ENCODE results near the gene CTXN1.

The CTXN1 gene

DNA sequence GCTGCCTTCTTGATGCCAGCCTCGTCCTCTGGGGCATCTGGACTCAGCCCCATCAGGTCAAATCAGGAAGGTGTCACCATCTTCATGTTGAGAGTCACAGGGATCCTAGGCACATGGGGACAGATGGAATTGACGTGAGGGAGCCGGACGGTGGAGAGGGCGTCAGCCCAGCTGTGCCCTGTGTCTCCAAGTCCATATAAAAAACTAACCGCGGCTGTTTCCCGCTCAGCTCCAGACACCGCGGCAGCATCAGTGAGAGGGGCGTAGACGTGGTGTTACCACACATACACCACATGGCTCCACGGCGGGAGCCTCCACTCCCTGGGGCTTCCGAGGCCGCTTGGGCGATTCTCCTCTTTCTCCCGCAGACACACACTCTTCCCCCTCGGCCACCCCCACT is 46.1 kb downstream of the CTXN1 start:
- H3F3A ChIP-seq (ENCODE audit: insufficient read depth) = no peaks in the 10 kb centered on the region

DNA sequence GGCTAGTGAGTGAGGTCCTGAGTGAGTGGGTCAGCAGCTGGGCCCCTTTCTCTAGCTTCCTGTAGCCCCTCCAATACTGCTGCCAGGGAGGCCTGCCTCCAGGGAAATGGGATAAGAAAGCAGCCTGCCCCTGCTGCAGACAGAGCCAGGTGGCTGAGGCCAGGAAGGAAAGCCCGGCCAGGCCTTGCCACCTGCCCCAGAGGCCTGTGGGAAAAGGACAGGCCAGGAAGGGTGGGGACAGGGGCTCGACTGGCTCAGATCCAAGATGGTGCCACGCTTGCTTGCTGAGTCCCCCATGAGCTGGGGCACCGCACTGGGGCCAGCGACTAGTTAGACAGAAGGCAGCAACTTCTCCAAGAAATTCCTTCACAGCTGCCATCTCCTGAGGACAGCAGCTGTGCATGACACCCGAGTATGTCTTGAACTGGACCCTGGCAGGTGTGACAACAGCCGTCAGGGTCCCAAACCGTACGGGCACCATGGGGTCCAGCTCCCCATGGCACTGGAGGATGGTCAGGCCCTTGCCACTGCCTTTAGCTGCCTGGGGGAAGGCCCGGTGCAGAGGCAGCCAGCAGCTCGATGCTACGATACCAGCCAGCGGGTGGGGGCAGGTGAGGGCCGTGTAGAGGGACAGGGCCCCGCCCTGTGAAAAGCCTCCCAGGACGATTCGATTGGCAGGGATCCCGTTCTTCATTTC is 46.7 kb downstream of the CTXN1 start:
- Histone ChIP-seq H3K9ac (ENCODE audit: low read length) (no peak overlapping the region), H3K9me3 (ENCODE audit: insufficient read depth, low read length) (no peaks in the 10 kb centered on the region), H3K27me3 (ENCODE audit: low read length) (no peaks in the 10 kb centered on the region), H3K9me2 (replicated peaks; ENCODE audit: insufficient read depth, low read length) (no peaks in the 10 kb centered on the region), H4K20me1 (ENCODE audit: low read depth, low read length) (no peaks in the 10 kb centered on the region), H3F3A (ENCODE audit: insufficient read depth) (no peaks in the 10 kb centered on the region), H3K4me3 (ENCODE audit: insufficient read depth, low read length, poor library complexity, severe bottlenecking) (no peak overlapping the region), H3K79me2 (ENCODE audit: insufficient read depth, low read length) (no peaks in the 10 kb centered on the region), H3K4me2 (ENCODE audit: low read depth, low read length, poor library complexity, severe bottlenecking) (no peak overlapping the region), H2AFZ (ENCODE audit: low read depth, low read length, severe bottlenecking) (no peak overlapping the region), H3K36me3 (ENCODE audit: low read length) (no peaks in the 10 kb centered on the region), H3K27ac (ENCODE audit: low read depth, low read length) (no peak overlapping the region)
- TF ChIP-seq, protein P1, sequence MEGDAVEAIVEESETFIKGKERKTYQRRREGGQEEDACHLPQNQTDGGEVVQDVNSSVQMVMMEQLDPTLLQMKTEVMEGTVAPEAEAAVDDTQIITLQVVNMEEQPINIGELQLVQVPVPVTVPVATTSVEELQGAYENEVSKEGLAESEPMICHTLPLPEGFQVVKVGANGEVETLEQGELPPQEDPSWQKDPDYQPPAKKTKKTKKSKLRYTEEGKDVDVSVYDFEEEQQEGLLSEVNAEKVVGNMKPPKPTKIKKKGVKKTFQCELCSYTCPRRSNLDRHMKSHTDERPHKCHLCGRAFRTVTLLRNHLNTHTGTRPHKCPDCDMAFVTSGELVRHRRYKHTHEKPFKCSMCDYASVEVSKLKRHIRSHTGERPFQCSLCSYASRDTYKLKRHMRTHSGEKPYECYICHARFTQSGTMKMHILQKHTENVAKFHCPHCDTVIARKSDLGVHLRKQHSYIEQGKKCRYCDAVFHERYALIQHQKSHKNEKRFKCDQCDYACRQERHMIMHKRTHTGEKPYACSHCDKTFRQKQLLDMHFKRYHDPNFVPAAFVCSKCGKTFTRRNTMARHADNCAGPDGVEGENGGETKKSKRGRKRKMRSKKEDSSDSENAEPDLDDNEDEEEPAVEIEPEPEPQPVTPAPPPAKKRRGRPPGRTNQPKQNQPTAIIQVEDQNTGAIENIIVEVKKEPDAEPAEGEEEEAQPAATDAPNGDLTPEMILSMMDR (IDR thresholded peaks at IDR 0.05; ENCODE audit: insufficient read depth, low read length, poor library complexity, severe bottlenecking) = no peak
- TF ChIP-seq EZH2phosphoT487 (conservative IDR thresholded peaks at IDR 0.05; ENCODE audit: low read length) = no peak

More for the DNA sequence above, 46.1 kb downstream of the CTXN1 start:
- no peak overlapping the region for H3K4me2 ChIP-seq (ENCODE audit: low read depth, low read length, poor library complexity, severe bottlenecking)
- H3K27ac ChIP-seq (ENCODE audit: low read depth, low read length) = no peak overlapping the region
- H3K36me3 ChIP-seq (ENCODE audit: low read length) = no peaks in the 10 kb centered on the region
- no peak overlapping the region for H3K9ac ChIP-seq (ENCODE audit: low read length)
- no peak overlapping the region for H3K4me3 ChIP-seq (ENCODE audit: insufficient read depth, low read length, poor library complexity, severe bottlenecking)
- no peaks in the 10 kb centered on the region for H3K9me2 ChIP-seq (replicated peaks; ENCODE audit: insufficient read depth, low read length)
- H4K20me1 ChIP-seq (ENCODE audit: low read depth, low read length) = no peaks in the 10 kb centered on the region
- no peak overlapping the region for H2AFZ ChIP-seq (ENCODE audit: low read depth, low read length, severe bottlenecking)
- no peaks in the 10 kb centered on the region for H3K79me2 ChIP-seq (ENCODE audit: insufficient read depth, low read length)
- H3K9me3 ChIP-seq (ENCODE audit: insufficient read depth, low read length) = no peaks in the 10 kb centered on the region
- no peaks in the 10 kb centered on the region for H3K27me3 ChIP-seq (ENCODE audit: low read length)
- TF ChIP-seq, protein P1 (IDR thresholded peaks at IDR 0.05; ENCODE audit: insufficient read depth, low read length, poor library complexity, severe bottlenecking) = no peak
- TF ChIP-seq EZH2phosphoT487 (conservative IDR thresholded peaks at IDR 0.05; ENCODE audit: low read length) = no peak

DNA sequence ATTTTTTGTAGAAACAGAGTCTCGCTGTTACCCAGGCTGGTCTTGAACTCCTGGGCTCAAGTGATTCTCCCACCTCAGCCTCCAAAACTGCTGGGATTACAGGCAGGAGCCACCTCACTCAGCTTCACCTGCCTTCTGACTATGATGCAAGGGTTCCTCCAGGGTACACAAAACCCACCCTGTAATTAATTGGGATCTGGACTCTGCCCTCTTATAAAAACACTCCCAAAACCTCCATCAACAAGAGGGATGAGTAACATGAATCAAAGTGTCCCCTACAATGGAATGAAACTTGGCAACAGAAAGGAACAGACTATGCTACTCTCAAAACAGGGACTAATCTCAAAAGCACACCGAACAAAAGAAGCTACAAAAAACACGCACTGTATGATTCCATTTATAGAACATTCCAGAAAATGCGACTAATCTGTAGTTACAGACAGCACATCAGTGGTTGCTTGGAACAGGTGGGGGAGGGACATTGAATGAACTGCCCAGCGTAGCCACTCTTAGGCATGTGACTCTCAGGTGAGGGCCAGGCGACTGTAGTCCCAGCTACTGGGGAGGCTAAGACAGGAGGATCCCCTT is 48.6 kb downstream of the CTXN1 start:
- Histone ChIP-seq H2AFZ (ENCODE audit: low read depth, low read length, severe bottlenecking) (no peak overlapping the region), H3K79me2 (ENCODE audit: insufficient read depth, low read length) (no peaks in the 10 kb centered on the region), H3K4me2 (ENCODE audit: low read depth, low read length, poor library complexity, severe bottlenecking) (no peak overlapping the region), H3K36me3 (ENCODE audit: low read length) (no peaks in the 10 kb centered on the region), H4K20me1 (ENCODE audit: low read depth, low read length) (no peaks in the 10 kb centered on the region), H3K9me3 (ENCODE audit: insufficient read depth, low read length) (no peaks in the 10 kb centered on the region), H3K9ac (ENCODE audit: low read length) (no peak overlapping the region), H3K4me3 (ENCODE audit: insufficient read depth, low read length, poor library complexity, severe bottlenecking) (no peak overlapping the region), H3K9me2 (replicated peaks; ENCODE audit: insufficient read depth, low read length) (no peaks in the 10 kb centered on the region), H3K27ac (ENCODE audit: low read depth, low read length) (no peak overlapping the region), H3K27me3 (ENCODE audit: low read length) (no peaks in the 10 kb centered on the region), H3F3A (ENCODE audit: insufficient read depth) (no peaks in the 10 kb centered on the region)
- TF ChIP-seq, protein P1 (IDR thresholded peaks at IDR 0.05; ENCODE audit: insufficient read depth, low read length, poor library complexity, severe bottlenecking) = no peak
- TF ChIP-seq EZH2phosphoT487 (conservative IDR thresholded peaks at IDR 0.05; ENCODE audit: low read length) = no peak
